Gastroesophageal sphincter (tissue), 4 donors: ENCODE data around the gene MYRIP. TPM values are rescaled to one million over a fixed set of nuclear protein-coding genes. Genes with fewer than 3 reads are reported as not detected.
"Not testable (repeated sequence)": the region's sequence is repeated elsewhere in the genome, so short reads cannot be mapped to it uniquely, and the experiment has no call there.

Experiments
- ATAC-seq: fragments of 150-250 bp; one replicate; pipeline ENCODE4 v1.9.1; 2016; ENCODE audit warnings: mild to moderate bottlenecking, moderate library complexity
- H3K27ac ChIP-seq, 4 donors: fragments of 200-600 bp; sonication (generic) in 3 of 4; 1 replicate in 3 of 4; 2 replicates in 1 of 4; pipeline ENCODE4 v1.5.1; 2016 to 2019
- H3K27me3 ChIP-seq: fragments of 200-600 bp; sonication (generic); one replicate; pipeline ENCODE4 v1.5.1; 2019
- H3K36me3 ChIP-seq, 2 donors: fragments of 200-600 bp; sonication (generic); one replicate each; pipeline ENCODE4 v1.5.1; 2019; ENCODE audit warnings: control low read depth in 1 of 2
- H3K4me1 ChIP-seq, 3 donors: fragments of 200-600 bp; sonication (generic); 1 replicate in 2 of 3; 2 replicates in 1 of 3; pipeline ENCODE4 v1.5.1; 2016 to 2019; ENCODE audit warnings: control low read depth in 2 of 3
- H3K4me3 ChIP-seq, 2 donors: fragments of 200-600 bp; sonication (generic); one replicate each; pipeline ENCODE4 v1.5.1; 2019; ENCODE audit warnings: mild to moderate bottlenecking in 1 of 2, moderate library complexity in 1 of 2
- H3K9me3 ChIP-seq, 3 donors: fragments of 200-600 bp; sonication (generic); one replicate each; pipeline ENCODE4 v1.5.1; 2017 to 2019; ENCODE audit warnings: control low read depth in 2 of 3
- EP300 ChIP-seq: sonication (generic); formaldehyde crosslinking; IDR thresholded peaks from one replicate; pipeline ENCODE4 v1.6.1; 2017; ENCODE audit warnings: antibody characterized with exemption, mild to moderate bottlenecking
- POLR2A ChIP-seq, 2 donors: fragments of 450-650 bp; IDR thresholded peaks; one replicate each; pipeline ENCODE4 v1.6.1; 2017; ENCODE audit warnings: antibody characterized with exemption in 2 of 2, mild to moderate bottlenecking in 2 of 2, moderate library complexity in 1 of 2
- POLR2AphosphoS5 ChIP-seq: sonication (generic); formaldehyde crosslinking; IDR thresholded peaks from one replicate; pipeline ENCODE4 v1.6.1; 2017; ENCODE audit warnings: antibody characterized with exemption
- WGBS, 2 donors: methylation state at CpG; one replicate each; pipeline ENCODE4 v1.1.5; 2018; ENCODE audit warnings: low coverage in 1 of 2; 5-methylcytosine and 5-hydroxymethylcytosine counted together
- total RNA-seq, 4 donors: library from RNA; depleted of rRNA; stranded (reverse); fragments of >200 nt; gene quantifications; one replicate each; pipeline ENCODE4 v1.1.0, GENCODE V29; 2016
- TF ChIP-seq, protein P1 (sequence below), 4 experiments: fragments of 200-600 bp in 2 of 4; fragments of 450-650 bp in 2 of 4; sonication (generic) in 1 of 4; IDR thresholded peaks; one replicate each; pipeline ENCODE4 v1.5.1; 2017 to 2019; ENCODE audit warnings: antibody characterized with exemption in 4 of 4, mild to moderate bottlenecking in 2 of 4, moderate library complexity in 2 of 4

Gene MYRIP
- total RNA-seq, 4 donors from 2014 or later: 3.7 to 6.4 (median 5.0) TPM

DNA sequence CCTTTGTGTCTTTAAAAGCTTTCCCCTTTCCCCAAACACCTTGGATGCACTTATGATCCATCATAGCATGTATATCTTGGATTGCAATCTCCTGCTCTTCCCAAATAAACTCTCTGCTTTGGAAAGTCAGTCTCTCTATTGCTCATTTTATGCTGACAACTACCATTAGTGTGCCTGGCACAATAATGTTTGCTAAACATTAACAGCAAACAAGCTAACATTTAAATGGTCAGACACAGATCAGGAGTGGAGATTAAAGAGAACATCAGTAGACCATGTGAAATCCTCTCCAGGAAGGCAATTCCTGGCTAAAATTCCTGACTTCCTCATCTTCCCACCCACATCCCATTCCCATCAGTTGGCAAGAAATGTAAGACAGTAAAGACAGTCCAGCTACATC, 455.8 kb downstream of the MYRIP start:
- Histone ChIP-seq H3K4me1 (no peaks in the 10 kb centered on the region), H3K9me3 (no peaks in the 10 kb centered on the region), H3K36me3 (no peaks in the 10 kb centered on the region), H3K27ac (no peak overlapping the region), H3K27me3 (no peaks in the 10 kb centered on the region), H3K4me3 (no peak overlapping the region)
- no peak for ATAC-seq
- no peak for TF ChIP-seq POLR2A (IDR thresholded peaks at IDR 0.05)
- TF ChIP-seq POLR2AphosphoS5: no peak
- TF ChIP-seq, protein P1, sequence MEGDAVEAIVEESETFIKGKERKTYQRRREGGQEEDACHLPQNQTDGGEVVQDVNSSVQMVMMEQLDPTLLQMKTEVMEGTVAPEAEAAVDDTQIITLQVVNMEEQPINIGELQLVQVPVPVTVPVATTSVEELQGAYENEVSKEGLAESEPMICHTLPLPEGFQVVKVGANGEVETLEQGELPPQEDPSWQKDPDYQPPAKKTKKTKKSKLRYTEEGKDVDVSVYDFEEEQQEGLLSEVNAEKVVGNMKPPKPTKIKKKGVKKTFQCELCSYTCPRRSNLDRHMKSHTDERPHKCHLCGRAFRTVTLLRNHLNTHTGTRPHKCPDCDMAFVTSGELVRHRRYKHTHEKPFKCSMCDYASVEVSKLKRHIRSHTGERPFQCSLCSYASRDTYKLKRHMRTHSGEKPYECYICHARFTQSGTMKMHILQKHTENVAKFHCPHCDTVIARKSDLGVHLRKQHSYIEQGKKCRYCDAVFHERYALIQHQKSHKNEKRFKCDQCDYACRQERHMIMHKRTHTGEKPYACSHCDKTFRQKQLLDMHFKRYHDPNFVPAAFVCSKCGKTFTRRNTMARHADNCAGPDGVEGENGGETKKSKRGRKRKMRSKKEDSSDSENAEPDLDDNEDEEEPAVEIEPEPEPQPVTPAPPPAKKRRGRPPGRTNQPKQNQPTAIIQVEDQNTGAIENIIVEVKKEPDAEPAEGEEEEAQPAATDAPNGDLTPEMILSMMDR (IDR thresholded peaks at IDR 0.05): no peak
- no peak for TF ChIP-seq EP300

DNA sequence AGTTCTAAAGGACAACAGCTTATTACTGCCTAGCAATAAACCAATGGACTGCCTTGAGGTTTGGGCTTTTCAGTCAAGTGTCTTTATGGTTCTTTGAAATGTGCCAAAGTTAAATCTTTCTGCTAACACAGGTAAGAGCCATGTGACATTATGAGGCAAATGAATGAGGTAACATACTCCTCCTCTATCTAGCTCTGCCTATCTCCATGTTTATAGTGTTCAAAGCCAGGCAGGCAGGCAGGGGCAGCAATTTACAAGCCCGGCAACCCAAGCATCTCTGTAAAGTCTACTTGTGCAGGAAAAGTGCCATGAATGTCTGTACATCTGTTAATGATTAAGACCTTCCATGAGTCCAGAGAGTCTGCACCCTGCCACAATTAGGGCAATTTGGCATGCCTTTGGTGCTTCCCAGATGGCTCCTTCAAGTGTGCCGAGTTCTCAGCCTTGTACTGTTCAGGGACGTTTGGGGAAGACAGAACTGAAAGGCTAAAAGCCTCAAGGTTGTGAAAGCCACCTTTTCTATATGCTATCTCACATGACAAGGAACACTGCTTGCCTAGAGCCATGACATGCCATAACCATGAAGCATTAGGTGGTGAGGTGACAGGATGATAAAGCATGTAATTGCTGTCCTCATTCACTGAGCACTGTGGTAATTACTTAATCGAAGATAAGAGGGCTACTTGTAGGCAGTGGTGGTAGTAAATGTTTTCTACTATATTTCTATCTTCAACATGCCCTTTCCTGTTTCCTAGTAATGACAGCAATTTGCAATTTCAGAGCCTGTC, 458.7 kb downstream of the MYRIP start:
- Histone ChIP-seq H3K4me1 (no peaks in the 10 kb centered on the region), H3K4me3 (no peak overlapping the region), H3K27me3 (no peaks in the 10 kb centered on the region), H3K27ac (no peak overlapping the region), H3K9me3 (no peaks in the 10 kb centered on the region), H3K36me3 (no peaks in the 10 kb centered on the region)
- 52 to 83% methylated on average over 3 to 4 of the region's 4 CpGs for WGBS, 2 donors
- TF ChIP-seq EP300: no peak
- TF ChIP-seq, protein P1 (IDR thresholded peaks at IDR 0.05): no peak
- TF ChIP-seq POLR2AphosphoS5: no peak
- no peak for TF ChIP-seq POLR2A (IDR thresholded peaks at IDR 0.05)
- ATAC-seq: no peak

DNA sequence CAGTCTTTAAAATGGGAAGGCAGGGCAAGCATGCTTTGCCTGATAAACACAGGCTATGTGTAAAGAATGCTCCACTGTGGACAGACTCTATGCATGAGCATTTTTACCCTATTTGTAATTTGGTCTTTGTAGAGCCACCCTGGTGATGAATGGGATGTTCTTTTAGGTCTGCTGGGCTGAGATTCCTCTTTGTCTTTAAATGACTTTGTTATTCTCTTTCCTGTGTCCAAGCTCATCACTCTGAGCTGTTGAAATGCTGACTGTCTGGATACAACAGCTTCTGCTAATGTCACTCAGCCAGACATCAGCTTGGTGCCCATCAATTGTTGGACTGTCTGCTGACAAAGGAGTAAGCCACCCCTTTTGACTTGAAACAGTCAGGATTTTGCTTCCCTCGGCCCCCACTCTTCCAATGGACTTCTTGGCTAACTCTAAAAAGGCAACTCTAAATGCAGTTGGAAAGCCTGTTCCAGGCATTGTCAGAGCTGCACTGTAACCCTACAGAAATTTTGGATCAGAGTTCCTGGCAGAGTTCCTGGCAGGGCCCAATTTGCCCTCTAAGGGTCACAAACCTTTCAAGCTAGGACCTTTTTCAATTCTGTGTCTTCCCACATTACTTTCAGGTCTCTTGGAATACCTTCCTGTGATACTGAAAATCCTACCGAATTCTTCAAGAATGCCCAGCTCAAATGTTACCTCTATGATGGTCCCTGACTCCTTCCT, 459.6 kb downstream of the MYRIP start:
- Histone ChIP-seq H3K4me1 (no peaks in the 10 kb centered on the region), H3K27ac (no peak overlapping the region), H3K9me3 (no peaks in the 10 kb centered on the region), H3K27me3 (no peaks in the 10 kb centered on the region), H3K36me3 (no peaks in the 10 kb centered on the region), H3K4me3 (no peak overlapping the region)
- TF ChIP-seq POLR2AphosphoS5: no peak
- no peak for TF ChIP-seq EP300
- no peak for TF ChIP-seq POLR2A (IDR thresholded peaks at IDR 0.05)
- ATAC-seq: no peak
- WGBS, 2 donors: 100% methylated on average over 1 to 2 of the region's 2 CpGs

DNA sequence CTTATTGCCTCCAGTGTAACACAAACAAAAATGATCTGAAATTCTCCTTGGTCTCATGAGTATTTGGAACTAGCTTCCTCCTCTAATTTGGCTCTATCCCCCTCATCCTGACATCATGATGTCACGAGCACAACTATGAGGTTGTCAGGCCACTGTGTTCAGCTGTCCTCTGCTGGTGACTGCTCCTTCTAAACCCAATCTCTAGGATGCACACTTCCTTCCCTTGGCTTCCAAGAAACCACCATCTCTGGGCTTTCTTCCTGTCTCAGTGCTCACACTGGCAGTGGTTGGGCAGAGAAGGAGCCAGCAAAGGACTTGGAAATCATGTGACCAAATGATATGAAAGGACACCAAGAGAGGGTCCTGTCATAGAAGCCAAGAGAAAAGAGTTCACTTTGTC, 469.4 kb downstream of the MYRIP start:
- Histone ChIP-seq H3K9me3 (no peaks in the 10 kb centered on the region), H3K4me3 (no peak overlapping the region), H3K4me1 (no peaks in the 10 kb centered on the region), H3K27me3 (no peaks in the 10 kb centered on the region), H3K36me3 (no peaks in the 10 kb centered on the region), H3K27ac (no peak overlapping the region)
- no peak for TF ChIP-seq POLR2AphosphoS5
- TF ChIP-seq, protein P1 (IDR thresholded peaks at IDR 0.05): no peak
- no peak for TF ChIP-seq EP300
- no peak for TF ChIP-seq POLR2A (IDR thresholded peaks at IDR 0.05)
- ATAC-seq: no peak
- WGBS, 2 donors: 0% methylated on average over 1 of the region's 1 CpG

DNA sequence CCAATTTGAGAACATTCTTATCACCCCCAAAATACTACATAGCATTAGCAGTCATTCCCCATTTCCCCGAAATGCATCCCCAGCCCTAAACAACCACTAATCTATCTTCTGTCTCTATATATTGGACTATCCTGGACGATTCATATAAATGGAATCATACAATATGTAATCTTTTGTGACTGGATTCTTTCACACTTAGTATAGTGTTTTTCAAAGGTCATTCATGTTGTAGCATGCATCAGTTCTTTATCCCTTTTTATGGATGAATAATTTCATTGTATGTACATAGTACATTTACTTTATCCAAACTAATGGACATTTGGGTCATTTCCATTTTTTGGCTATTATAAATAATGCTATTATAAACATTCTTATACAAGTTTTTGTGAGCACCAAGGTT, 472.6 kb downstream of the MYRIP start:
- H3K27me3 ChIP-seq: no peaks in the 10 kb centered on the region
- ATAC-seq: no peak
- no peak overlapping the region for H3K4me3 ChIP-seq
- no peaks in the 10 kb centered on the region for H3K36me3 ChIP-seq
- 36 to 47% methylated on average over 2 of the region's 2 CpGs for WGBS, 2 donors
- TF ChIP-seq, protein P1 (IDR thresholded peaks at IDR 0.05): no peak
- TF ChIP-seq EP300 (no peak), POLR2AphosphoS5 (no peak), POLR2A (IDR thresholded peaks at IDR 0.05) (no peak)
- H3K27ac ChIP-seq: no peak overlapping the region
- no peaks in the 10 kb centered on the region for H3K4me1 ChIP-seq
- peaks cover 0 to 5% (median 0%) of the 10 kb centered on the region in 3 donors for H3K9me3 ChIP-seq

DNA sequence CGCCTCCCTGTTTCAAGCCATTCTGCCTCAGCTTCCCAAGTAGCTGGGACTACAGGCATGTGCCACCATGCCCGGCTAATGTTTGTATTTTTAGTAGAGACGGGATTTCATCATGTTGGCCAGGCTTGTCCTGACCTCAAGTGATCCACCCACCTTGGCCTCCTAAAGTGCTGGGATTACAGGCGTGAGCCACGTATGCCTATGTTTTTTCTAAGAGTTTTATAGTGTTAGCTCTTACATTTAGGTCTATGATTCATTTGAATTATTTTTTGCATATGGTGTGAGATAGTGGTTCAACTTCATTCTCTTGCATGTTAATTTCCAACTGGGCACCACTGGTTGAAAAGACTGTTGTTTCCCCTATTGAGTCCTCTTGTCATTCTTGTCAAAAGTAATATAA, 473.6 kb downstream of the MYRIP start:
- ATAC-seq, H3K36me3 ChIP-seq, H3K4me3 ChIP-seq, H3K9me3 ChIP-seq, H3K27ac ChIP-seq, H3K27me3 ChIP-seq, H3K4me1 ChIP-seq: not testable (repeated sequence)
- WGBS, 2 donors: 91 to 94% methylated on average over 2 to 5 of the region's 5 CpGs
